ENCODE measurements around the gene TEX101. TPM values are rescaled to one million over a fixed set of nuclear protein-coding genes. Genes with fewer than 3 reads are reported as not detected.

The TEX101 gene
- total RNA-seq, 1 donor from 2014 or later = not detected

DNA sequence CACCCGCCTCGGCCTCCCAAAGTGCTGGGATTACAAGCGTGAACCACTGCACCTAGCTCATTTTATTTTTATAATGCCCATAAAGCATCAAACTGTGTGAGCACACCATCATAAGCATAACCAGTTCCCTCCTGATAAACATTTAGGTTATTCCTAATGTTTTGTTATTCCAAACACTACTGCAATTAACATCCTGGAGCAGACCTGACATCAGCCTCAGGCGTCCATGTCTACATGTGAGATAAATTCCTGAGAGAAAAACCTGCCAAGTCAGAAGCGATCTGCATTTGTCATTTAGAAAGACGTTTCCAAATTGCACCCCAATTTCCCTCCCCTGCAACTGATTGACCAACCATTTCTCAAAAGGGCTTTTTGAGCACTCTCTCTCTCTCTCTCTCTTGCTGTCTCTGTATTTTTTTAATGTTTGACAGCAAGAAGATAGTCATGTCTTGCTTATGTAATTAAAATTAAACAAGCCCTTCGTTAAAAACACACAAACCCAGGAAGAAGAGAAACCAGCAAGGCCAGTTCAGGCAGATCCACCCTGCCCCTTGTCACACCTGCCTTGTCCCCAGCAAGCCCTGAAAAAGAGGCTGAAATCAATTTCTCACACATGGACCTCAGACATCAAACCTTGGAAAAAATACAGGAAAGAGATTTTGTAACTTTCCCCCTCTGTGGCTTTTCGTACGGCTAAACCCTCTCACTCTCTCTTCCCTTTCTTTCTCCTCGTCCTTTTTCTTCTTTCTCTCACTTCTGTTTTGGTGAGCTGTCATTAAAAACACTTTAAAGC lies 40.8 kb downstream of the TEX101 start:
- TF ChIP-seq, protein P1, sequence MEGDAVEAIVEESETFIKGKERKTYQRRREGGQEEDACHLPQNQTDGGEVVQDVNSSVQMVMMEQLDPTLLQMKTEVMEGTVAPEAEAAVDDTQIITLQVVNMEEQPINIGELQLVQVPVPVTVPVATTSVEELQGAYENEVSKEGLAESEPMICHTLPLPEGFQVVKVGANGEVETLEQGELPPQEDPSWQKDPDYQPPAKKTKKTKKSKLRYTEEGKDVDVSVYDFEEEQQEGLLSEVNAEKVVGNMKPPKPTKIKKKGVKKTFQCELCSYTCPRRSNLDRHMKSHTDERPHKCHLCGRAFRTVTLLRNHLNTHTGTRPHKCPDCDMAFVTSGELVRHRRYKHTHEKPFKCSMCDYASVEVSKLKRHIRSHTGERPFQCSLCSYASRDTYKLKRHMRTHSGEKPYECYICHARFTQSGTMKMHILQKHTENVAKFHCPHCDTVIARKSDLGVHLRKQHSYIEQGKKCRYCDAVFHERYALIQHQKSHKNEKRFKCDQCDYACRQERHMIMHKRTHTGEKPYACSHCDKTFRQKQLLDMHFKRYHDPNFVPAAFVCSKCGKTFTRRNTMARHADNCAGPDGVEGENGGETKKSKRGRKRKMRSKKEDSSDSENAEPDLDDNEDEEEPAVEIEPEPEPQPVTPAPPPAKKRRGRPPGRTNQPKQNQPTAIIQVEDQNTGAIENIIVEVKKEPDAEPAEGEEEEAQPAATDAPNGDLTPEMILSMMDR (conservative IDR thresholded peaks at IDR 0.05; ENCODE audit: low read depth, low read length) = no peak
- H3K4me3 ChIP-seq (ENCODE audit: low read depth, low read length) = no peak overlapping the region
- DNase-seq (ENCODE audit: low read depth) = no peak

DNA sequence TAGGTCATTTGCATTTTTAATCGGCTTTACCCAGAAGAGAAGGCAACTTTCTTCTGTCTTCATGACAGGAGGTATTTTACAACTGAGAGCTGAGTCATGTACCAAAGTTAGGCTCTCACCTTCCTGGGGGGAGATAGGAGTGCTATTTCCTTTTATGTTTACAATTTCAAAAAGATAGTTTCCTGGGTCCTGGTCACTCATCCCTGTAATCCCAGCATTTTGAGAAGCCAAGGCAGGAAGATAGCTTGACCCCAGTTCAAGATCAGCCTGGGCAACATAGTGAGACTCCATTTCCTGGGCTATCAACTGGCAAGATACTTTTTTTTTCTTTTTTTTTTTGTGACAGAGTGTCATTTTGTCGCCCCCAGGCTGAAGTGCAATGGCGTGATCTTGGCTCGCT lies 43.1 kb downstream of the TEX101 start:
- TF ChIP-seq, protein P1 (conservative IDR thresholded peaks at IDR 0.05; ENCODE audit: low read depth, low read length) = no peak
- no peak for DNase-seq (ENCODE audit: low read depth)
- no peak overlapping the region for H3K4me3 ChIP-seq (ENCODE audit: low read depth, low read length)

DNA sequence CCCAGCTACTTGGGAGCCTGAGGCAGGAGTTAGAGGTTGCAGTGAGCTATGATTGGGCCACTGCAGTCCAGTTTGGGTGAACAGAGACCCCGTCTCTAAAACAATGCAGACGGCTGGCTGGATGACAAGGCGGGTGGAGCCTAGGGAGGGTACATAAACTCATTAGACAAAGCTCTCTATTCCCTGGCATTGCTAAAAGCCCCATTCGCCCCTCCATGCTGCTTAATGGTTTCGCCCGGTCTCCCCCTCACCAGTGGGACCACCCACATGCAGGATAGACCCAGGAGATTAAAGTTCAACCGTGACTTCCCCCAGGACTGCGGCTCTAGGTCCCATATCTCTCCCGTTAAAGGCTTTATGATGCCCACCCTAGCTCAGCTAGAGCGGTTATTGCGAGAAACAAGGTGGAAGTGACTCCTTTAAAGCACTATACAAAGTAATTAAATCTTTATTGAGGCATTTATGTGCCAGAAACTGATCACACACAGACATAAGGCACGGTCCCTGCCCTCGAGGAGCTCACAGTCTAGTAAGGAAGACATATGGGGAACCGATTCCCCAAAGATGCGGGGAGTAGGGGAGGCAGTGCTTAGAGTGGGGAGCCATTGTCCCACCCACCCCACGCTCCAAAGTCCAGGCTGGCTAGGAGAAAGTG lies 45.8 kb downstream of the TEX101 start:
- no peak for DNase-seq (ENCODE audit: low read depth)
- no peak overlapping the region for H3K4me3 ChIP-seq (ENCODE audit: low read depth, low read length)

DNA sequence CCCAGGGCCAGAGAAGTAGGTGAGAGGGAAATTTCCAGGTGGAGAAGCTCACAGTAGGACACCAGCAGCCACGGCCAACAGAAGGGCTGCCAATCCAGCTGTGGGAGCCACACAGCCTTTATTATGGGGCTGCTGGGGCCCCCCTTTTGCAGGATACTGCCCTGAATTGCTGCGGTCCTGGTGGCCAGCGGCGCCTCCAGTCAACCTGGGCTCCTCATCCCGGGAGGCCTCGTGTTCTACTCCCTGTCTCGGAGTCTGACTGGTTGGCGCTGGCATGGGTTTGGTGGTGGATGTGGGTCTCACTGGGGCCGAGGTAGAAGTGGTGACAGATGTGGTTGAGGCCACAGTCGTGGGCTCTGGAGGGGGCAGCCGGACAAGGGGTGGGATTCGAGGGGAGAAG lies 46.6 kb downstream of the TEX101 start:
- H3K4me3 ChIP-seq (ENCODE audit: low read depth, low read length) = no peak overlapping the region
- no peak for DNase-seq (ENCODE audit: low read depth)
- TF ChIP-seq, protein P1 (conservative IDR thresholded peaks at IDR 0.05; ENCODE audit: low read depth, low read length) = no peak

More for the DNA sequence above, 45.8 kb downstream of the TEX101 start:
- TF ChIP-seq, protein P1 (conservative IDR thresholded peaks at IDR 0.05; ENCODE audit: low read depth, low read length) = no peak

DNA sequence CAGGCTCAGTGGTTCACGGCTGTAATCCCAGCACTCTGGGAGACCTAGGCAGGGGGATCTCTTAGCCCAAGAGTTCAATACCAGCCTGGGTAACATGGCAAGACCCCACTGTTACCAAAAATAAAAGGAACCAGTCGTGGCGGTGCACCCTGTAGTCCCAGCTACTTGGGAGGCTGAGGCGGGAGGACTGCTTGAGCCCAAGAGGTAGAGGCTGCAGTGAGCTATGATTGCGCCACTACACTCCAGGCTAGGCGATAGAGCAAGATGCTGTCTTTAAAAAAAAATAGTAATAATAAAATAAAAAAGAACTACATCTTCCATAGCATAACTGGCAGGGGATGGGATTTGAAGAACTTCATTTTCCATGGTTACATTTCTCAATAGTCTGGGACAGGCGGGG lies 47.7 kb downstream of the TEX101 start:
- TF ChIP-seq, protein P1 (conservative IDR thresholded peaks at IDR 0.05; ENCODE audit: low read depth, low read length) = no peak
- DNase-seq (ENCODE audit: low read depth) = no peak
- no peak overlapping the region for H3K4me3 ChIP-seq (ENCODE audit: low read depth, low read length)

DNA sequence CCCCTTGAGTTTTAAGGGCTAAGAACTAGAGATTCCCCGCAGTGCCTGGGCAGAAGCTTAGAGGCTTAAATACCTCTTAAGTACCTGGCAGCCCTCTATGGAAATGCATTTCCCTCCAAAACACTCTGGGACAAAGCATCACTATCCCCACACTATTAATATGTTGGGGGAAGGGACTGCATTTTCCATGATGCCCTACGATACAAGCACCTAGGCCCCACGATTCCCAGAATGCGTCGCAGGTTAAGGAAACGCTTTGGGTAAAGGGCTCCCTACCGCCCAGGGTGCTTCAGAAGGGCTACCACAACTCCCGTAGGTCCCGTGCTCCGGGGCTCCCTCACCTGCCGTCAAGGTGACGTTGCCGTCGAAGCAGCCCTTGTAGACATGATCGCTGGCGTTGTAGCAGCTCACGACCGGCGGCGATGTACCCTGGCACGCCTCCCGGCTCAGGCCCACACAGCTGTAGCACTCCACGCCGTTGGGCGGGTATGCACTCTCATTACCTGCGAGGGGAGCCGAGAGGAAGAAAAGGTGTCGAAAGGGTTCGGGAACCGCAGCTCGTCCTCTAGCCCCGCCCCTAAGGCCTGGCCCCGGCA lies 48.2 kb downstream of the TEX101 start:
- TF ChIP-seq, protein P1 (conservative IDR thresholded peaks at IDR 0.05; ENCODE audit: low read depth, low read length) = no peak
- DNase-seq (ENCODE audit: low read depth) = no peak
- H3K4me3 ChIP-seq (ENCODE audit: low read depth, low read length) = peak overlapping the region; percentile 82

All from epithelial cell of proximal tubule (primary cell).